RWPE1 (cell line): Measurements from ENCODE around the gene MAP4K2.

Experiments
- CTCF ChIA-PET: fragments of 350-600 bp; sonication (Branson Sonifier 250); formaldehyde crosslinking; extraction: SDS; loops from one replicate; lab custom pipeline; 2021; lab: Yijun Ruan, JAX
- POLR2A ChIA-PET: fragments of 400-600 bp; formaldehyde crosslinking; extraction: SDS; loops from one replicate; lab custom pipeline; 2020; ENCODE audit warnings: antibody characterized with exemption; ENCODE audit not compliant: low non-redundant PET; lab: Yijun Ruan, JAX
- DNase-seq: peaks from one replicate; pipeline ENCODE4 v3.0.0; 2012; ENCODE audit warnings: low spot score
- H3K27ac ChIP-seq: fragments of 450-650 bp; 2 replicates; pipeline ENCODE4 v1.5.1; 2017
- CTCF ChIP-seq: fragments of 450-650 bp; conservative IDR thresholded peaks from 2 replicates; pipeline ENCODE4 v1.5.1; 2017; ENCODE audit warnings: low read depth, mild to moderate bottlenecking

The MAP4K2 gene

GRCh38 chr11:64753380-64754123, 49.5 kb downstream of the MAP4K2 start:
- DNase-seq = no peak
- H3K27ac ChIP-seq = no peak overlapping the region
- CTCF ChIA-PET = interaction anchor here (0.5 kb wide), 1 partner anchor 377 kb away, joined by 3 read pairs; no protein-coding TSS in a partner anchor
- TF ChIP-seq CTCF = no peak
- POLR2A ChIA-PET = no interaction called here

- CTCF ChIA-PET = interaction anchor here (0.5 to 0.7 kb wide), 2 partner anchors 18 to 376 kb away, joined by 3 to 4 read pairs; no protein-coding TSS in a partner anchor
Observed at GRCh38 chr11:64753019-64753379, 50.0 kb downstream of the MAP4K2 start.

GRCh38 chr11:64752175-64752970, 50.6 kb downstream of the MAP4K2 start:
- H3K27ac ChIP-seq = no peak overlapping the region
- DNase-seq = no peak
- CTCF ChIA-PET = interaction anchor here (0.7 kb wide), 1 partner anchor 18 kb away, joined by 4 read pairs; no protein-coding TSS in a partner anchor
- TF ChIP-seq CTCF = no peak
- POLR2A ChIA-PET = no interaction called here

More at GRCh38 chr11:64753019-64753379, 50.0 kb downstream of the MAP4K2 start:
- H3K27ac ChIP-seq = no peak overlapping the region
- no peak for TF ChIP-seq CTCF
- POLR2A ChIA-PET = no interaction called here
- no peak for DNase-seq

GRCh38 chr11:64751580-64751979, 51.4 kb downstream of the MAP4K2 start:
- CTCF ChIA-PET = interaction anchor here (1.1 kb wide), 1 partner anchor 303 kb away, joined by 4 read pairs; no protein-coding TSS in a partner anchor
- H3K27ac ChIP-seq = no peak overlapping the region
- no peak for DNase-seq
- POLR2A ChIA-PET = no interaction called here
- TF ChIP-seq CTCF = no peak

- CTCF ChIA-PET = interaction anchor here (1.1 kb wide), 1 partner anchor 302 kb away, joined by 4 read pairs; no protein-coding TSS in a partner anchor
- POLR2A ChIA-PET = no interaction called here
- no peak for TF ChIP-seq CTCF
Observed at GRCh38 chr11:64751136-64751535, 51.9 kb downstream of the MAP4K2 start.

GRCh38 chr11:64750361-64751054, 52.5 kb downstream of the MAP4K2 start:
- TF ChIP-seq CTCF = no peak
- CTCF ChIA-PET = interaction anchor here (1.1 kb wide), 1 partner anchor 302 kb away, joined by 4 read pairs; no protein-coding TSS in a partner anchor
- POLR2A ChIA-PET = no interaction called here
- peak overlapping the region; percentile 83; the same call in 1 of the 2 replicates for H3K27ac ChIP-seq
- DNase-seq = no peak

More at GRCh38 chr11:64751136-64751535, 51.9 kb downstream of the MAP4K2 start:
- no peak overlapping the region for H3K27ac ChIP-seq
- no peak for DNase-seq
